ENCODE results near the gene DIAPH3. TPM values are rescaled to one million over a fixed set of nuclear protein-coding genes. Genes with fewer than 3 reads are reported as not detected.

Gene DIAPH3
- total RNA-seq, 2 donors from 2014 or later = 7.1 to 8.0 TPM

GRCh38 chr13:59978862-59979261, 184.9 kb downstream of the DIAPH3 start:
- no peaks in the 10 kb centered on the region for H3K36me3 ChIP-seq
- no peaks in the 10 kb centered on the region for H3K27me3 ChIP-seq (replicated peaks; ENCODE audit: insufficient read depth)
- no peaks in the 10 kb centered on the region for H3K4me1 ChIP-seq (ENCODE audit: control insufficient read depth in 1 of 2, low read depth in 2 of 2)
- no peak for TF ChIP-seq CTCF (IDR thresholded peaks at IDR 0.05)
- ATAC-seq (ENCODE audit: insufficient number of reproducible peaks, low FRiP score, low read depth) (no peak), DNase-seq (ENCODE audit: low spot score) (no peak)
- no peak overlapping the region for H3K4me3 ChIP-seq
- H3K27ac ChIP-seq = no peak overlapping the region
- no peaks in the 10 kb centered on the region for H3K9me3 ChIP-seq

- H3K36me3 ChIP-seq = no peaks in the 10 kb centered on the region
Observed at GRCh38 chr13:59976856-59977255, 186.9 kb downstream of the DIAPH3 start.

GRCh38 chr13:59975807-59976435, 187.8 kb downstream of the DIAPH3 start:
- no peak overlapping the region for H3K4me3 ChIP-seq
- DNase-seq (ENCODE audit: low spot score) = no peak
- no peak for TF ChIP-seq CTCF (IDR thresholded peaks at IDR 0.05)
- ATAC-seq (ENCODE audit: insufficient number of reproducible peaks, low FRiP score, low read depth) = no peak
- H3K9me3 ChIP-seq = no peaks in the 10 kb centered on the region
- H3K4me1 ChIP-seq (ENCODE audit: control insufficient read depth in 1 of 2, low read depth in 2 of 2) = no peaks in the 10 kb centered on the region
- H3K36me3 ChIP-seq = no peaks in the 10 kb centered on the region
- H3K27me3 ChIP-seq (replicated peaks; ENCODE audit: insufficient read depth) = no peaks in the 10 kb centered on the region
- no peak overlapping the region for H3K27ac ChIP-seq

More at GRCh38 chr13:59976856-59977255, 186.9 kb downstream of the DIAPH3 start:
- ATAC-seq (ENCODE audit: insufficient number of reproducible peaks, low FRiP score, low read depth) (no peak), DNase-seq (ENCODE audit: low spot score) (no peak)
- Histone ChIP-seq H3K4me3 (no peak overlapping the region), H3K4me1 (ENCODE audit: control insufficient read depth in 1 of 2, low read depth in 2 of 2) (no peaks in the 10 kb centered on the region), H3K27ac (no peak overlapping the region), H3K27me3 (replicated peaks; ENCODE audit: insufficient read depth) (no peaks in the 10 kb centered on the region), H3K9me3 (no peaks in the 10 kb centered on the region)
- TF ChIP-seq CTCF (IDR thresholded peaks at IDR 0.05) = no peak

GRCh38 chr13:59970847-59971246, 192.9 kb downstream of the DIAPH3 start:
- Histone ChIP-seq H3K4me3 (no peak overlapping the region), H3K9me3 (no peaks in the 10 kb centered on the region), H3K27me3 (replicated peaks; ENCODE audit: insufficient read depth) (no peaks in the 10 kb centered on the region), H3K36me3 (no peaks in the 10 kb centered on the region), H3K27ac (no peak overlapping the region), H3K4me1 (ENCODE audit: control insufficient read depth in 1 of 2, low read depth in 2 of 2) (no peaks in the 10 kb centered on the region)
- ATAC-seq (ENCODE audit: insufficient number of reproducible peaks, low FRiP score, low read depth) (no peak), DNase-seq (ENCODE audit: low spot score) (no peak)
- TF ChIP-seq CTCF (IDR thresholded peaks at IDR 0.05) = no peak

- ATAC-seq (ENCODE audit: insufficient number of reproducible peaks, low FRiP score, low read depth) (no peak), DNase-seq (ENCODE audit: low spot score) (no peak)
- H3K4me1 ChIP-seq (ENCODE audit: control insufficient read depth in 1 of 2, low read depth in 2 of 2) = no peaks in the 10 kb centered on the region
- no peak overlapping the region for H3K4me3 ChIP-seq
- H3K36me3 ChIP-seq = no peaks in the 10 kb centered on the region
- H3K27me3 ChIP-seq (replicated peaks; ENCODE audit: insufficient read depth) = no peaks in the 10 kb centered on the region
- H3K27ac ChIP-seq = no peak overlapping the region
- TF ChIP-seq CTCF (IDR thresholded peaks at IDR 0.05) = no peak
- no peaks in the 10 kb centered on the region for H3K9me3 ChIP-seq
Observed at GRCh38 chr13:59963827-59964226, 199.9 kb downstream of the DIAPH3 start.

Data from thoracic aorta (tissue), 2 donors.